Tibial nerve (tissue), 3 donors: ENCODE measurements around the gene CLIP2.

Source experiments
- CTCF ChIP-seq, 5 experiments: fragments of 200-600 bp in 3 of 5; fragments of 450-650 bp in 2 of 5; sonication (generic) in 3 of 5; IDR thresholded peaks; one replicate each; pipeline ENCODE4 v1.5.1; 2016 to 2019; ENCODE audit warnings: antibody characterized with exemption in 5 of 5, mild to moderate bottlenecking in 3 of 5, moderate library complexity in 2 of 5
- POLR2A ChIP-seq, 2 donors: fragments of 450-650 bp; IDR thresholded peaks; one replicate each; pipeline ENCODE4 v1.6.1; 2017; ENCODE audit warnings: antibody characterized with exemption in 2 of 2, mild to moderate bottlenecking in 2 of 2, moderate library complexity in 2 of 2

- no peak for TF ChIP-seq CTCF (IDR thresholded peaks at IDR 0.05)
- no peak for TF ChIP-seq POLR2A (IDR thresholded peaks at IDR 0.05)
These were observed 3.1 kb upstream of the CLIP2 start for GRCh38 chr7:74286131-74286530.
